ENCODE measurements around the gene CDC42EP1. TPM values are rescaled to one million over a fixed set of nuclear protein-coding genes. Genes with fewer than 3 reads are reported as not detected.

The CDC42EP1 gene, protein sequence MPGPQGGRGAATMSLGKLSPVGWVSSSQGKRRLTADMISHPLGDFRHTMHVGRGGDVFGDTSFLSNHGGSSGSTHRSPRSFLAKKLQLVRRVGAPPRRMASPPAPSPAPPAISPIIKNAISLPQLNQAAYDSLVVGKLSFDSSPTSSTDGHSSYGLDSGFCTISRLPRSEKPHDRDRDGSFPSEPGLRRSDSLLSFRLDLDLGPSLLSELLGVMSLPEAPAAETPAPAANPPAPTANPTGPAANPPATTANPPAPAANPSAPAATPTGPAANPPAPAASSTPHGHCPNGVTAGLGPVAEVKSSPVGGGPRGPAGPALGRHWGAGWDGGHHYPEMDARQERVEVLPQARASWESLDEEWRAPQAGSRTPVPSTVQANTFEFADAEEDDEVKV
- 10 to 100 TPM in 1 of 2 donors, 1 to 10 TPM in 1; 4.8 to 23.3 TPM for total RNA-seq
- polyA plus RNA-seq (ENCODE audit: insufficient read length in 2 of 2): 10 to 100 TPM; 39.6 to 41.3 TPM
- long read RNA-seq, donor 1, transcript CDC42EP1-201 (3 exons, 2,181 nt): major isoform, 11 of 30 reads
- long read RNA-seq, donor 1, partial matches to known transcripts: 19 of 30 reads
- long read RNA-seq, donor 1, other reads (novel, unspliced or antisense): 0 of 30 reads
- long read RNA-seq, donor 2, transcript CDC42EP1-201 (3 exons, 2,181 nt): major isoform, 10 of 29 reads
- long read RNA-seq, donor 2, partial matches to known transcripts: 18 of 29 reads
- long read RNA-seq, donor 2, other reads (novel, unspliced or antisense): 0 of 29 reads
- long read RNA-seq, donor 3, transcript CDC42EP1-201 (3 exons, 2,181 nt): major isoform, 9 of 40 reads
- long read RNA-seq, donor 3, partial matches to known transcripts: 31 of 40 reads
- long read RNA-seq, donor 3, other reads (novel, unspliced or antisense): 0 of 40 reads
- long read RNA-seq, donor 4, transcript CDC42EP1-201 (3 exons, 2,181 nt): major isoform, 16 of 46 reads
- long read RNA-seq, donor 4, partial matches to known transcripts: 30 of 46 reads
- long read RNA-seq, donor 4, other reads (novel, unspliced or antisense): 0 of 46 reads

DNA sequence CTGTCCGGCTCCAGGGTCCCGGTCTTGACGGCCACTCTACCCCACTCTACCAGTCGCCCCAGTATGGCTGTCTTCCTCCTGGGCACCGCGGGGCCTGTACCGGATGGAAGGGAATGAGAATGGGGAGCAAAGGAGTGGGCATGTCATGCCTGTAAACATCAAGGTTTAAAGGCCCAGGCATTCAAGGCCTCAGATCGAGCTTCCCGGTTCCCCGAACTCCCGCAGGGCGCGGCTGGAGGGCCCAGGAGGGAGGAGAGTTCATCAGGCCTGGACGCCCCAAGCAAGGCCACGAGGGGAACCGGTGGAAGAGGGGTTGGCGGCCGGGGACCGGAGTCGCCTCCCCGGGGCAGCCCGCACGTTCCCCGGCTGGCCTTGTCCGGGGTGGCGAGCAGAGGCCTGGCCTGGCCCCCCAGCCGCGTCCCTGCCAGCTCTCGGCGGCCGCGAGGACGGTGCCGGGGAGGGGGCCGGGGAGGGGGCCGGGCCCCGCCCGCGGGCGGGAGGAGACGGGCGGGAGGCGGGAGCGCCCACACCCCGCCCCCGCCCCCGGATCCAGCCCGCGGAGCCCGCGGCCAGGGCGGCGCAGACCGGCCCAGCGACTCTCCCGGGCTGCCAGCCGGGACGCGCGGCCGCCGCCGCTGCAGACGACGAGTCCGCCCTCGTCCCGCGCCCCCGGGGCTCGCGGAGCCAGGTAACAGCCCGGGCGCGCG is at the start of gene CDC42EP1:
CDC42EP1 (plus strand) TSS at position 580 of the 707 bp plus-strand sequence. CDS start 5,870 bp downstream, outside the sequence.
- H3K4me1 ChIP-seq (ENCODE audit: control insufficient read depth, insufficient read depth, low read length): peaks cover 65% of the 10 kb centered on the region
- H3K4me3 ChIP-seq (ENCODE audit: low read depth, low read length): peak within 1 kb of the TSS; percentile 81
- H3K27ac ChIP-seq (ENCODE audit: low read depth, low read length): peak within 1 kb of the TSS; percentile 93
- peak in 2 of 6 donors; percentile 19 to 74 for DNase-seq (ENCODE audit: low read depth in 4 of 6, low spot score in 6 of 6)
- 5% methylated on average over 74 of the region's 76 CpGs for WGBS (ENCODE audit: insufficient coverage)
- H3K9me3 ChIP-seq (ENCODE audit: control insufficient read depth, insufficient read depth, low read length): no peaks in the 10 kb centered on the region
- peaks cover 17% of the 10 kb centered on the region for H3K27me3 ChIP-seq (ENCODE audit: control insufficient read depth, insufficient read depth, low read length)
- H3K36me3 ChIP-seq (ENCODE audit: control insufficient read depth, insufficient read depth, low read length): peaks cover 9% of the 10 kb centered on the region

DNA sequence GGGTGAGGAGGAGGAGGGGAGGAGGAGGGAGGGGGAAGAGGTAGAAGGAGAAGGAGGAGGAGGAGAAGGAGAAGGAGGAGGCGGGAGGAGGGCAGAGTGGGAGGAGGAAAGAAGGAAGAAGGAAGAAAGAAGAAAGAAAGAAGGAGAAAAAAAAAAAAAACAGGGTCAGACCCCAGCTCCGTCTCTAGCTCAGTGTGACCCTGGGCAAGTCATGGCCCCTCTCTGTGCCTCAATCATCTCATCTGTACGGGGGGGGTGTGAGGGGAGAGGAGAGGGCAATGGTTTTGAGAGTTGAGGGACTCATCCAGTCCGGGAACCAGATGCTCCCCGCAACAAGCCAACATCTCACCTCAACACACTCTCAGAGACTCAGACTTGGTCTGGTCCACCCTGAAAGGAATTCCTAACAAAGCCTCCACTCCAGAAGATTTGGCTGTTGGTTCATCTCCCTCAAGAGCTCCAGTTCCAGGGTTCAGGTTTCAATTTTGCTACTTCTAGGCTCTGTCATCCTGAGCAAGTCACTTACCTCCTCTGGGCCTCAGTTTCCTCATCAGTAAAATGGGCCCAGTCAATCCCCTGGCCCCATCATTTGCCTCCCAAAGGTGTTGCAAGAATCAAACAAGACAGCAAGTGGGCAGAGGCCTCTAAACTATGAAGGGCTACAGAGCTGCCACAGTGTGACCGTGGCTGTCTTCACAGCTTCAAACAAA is 48.7 kb upstream of the CDC42EP1 start:
- H3K27ac ChIP-seq (ENCODE audit: low read depth, low read length): peak overlapping the region; percentile 76
- no peaks in the 10 kb centered on the region for H3K9me3 ChIP-seq (ENCODE audit: control insufficient read depth, insufficient read depth, low read length)
- H3K4me1 ChIP-seq (ENCODE audit: control insufficient read depth, insufficient read depth, low read length): peaks cover 47% of the 10 kb centered on the region
- no peaks in the 10 kb centered on the region for H3K27me3 ChIP-seq (ENCODE audit: control insufficient read depth, insufficient read depth, low read length)
- H3K4me3 ChIP-seq (ENCODE audit: low read depth, low read length): no peak overlapping the region
- peaks cover 43% of the 10 kb centered on the region for H3K36me3 ChIP-seq (ENCODE audit: control insufficient read depth, insufficient read depth, low read length)
- no peak for DNase-seq (ENCODE audit: low read depth in 4 of 6, low spot score in 6 of 6)
- 100% methylated on average over 2 of the region's 6 CpGs for WGBS (ENCODE audit: insufficient coverage)

DNA sequence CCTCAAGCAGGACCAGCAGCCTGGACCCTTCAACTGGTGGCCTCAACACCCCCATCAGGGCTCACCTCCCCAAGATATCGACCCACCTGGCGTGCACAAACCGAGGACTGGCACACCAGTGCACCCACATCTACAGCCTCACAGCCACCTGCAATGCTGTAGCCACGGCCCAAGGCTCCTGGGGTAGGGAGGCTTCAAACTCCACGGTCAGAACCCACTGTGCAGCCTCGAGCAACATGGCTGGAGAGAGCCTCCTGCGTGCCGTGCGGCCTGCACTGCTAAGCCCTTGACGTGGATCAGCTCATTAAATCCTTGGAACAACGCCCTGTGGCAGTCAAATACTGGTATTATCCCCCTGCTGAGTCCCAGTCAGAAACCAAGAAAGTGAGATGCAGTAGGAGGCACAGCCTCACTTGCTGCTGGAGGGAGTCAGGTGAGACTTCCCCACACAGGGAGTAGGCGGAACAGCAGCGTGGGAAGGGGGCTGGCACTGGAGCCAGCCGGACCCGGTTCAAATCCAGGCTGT is 45.7 kb upstream of the CDC42EP1 start:
- Histone ChIP-seq H3K9me3 (ENCODE audit: control insufficient read depth, insufficient read depth, low read length) (no peaks in the 10 kb centered on the region), H3K27me3 (ENCODE audit: control insufficient read depth, insufficient read depth, low read length) (peaks cover 6% of the 10 kb centered on the region), H3K27ac (ENCODE audit: low read depth, low read length) (no peak overlapping the region), H3K36me3 (ENCODE audit: control insufficient read depth, insufficient read depth, low read length) (peaks cover 22% of the 10 kb centered on the region), H3K4me3 (ENCODE audit: low read depth, low read length) (no peak overlapping the region), H3K4me1 (ENCODE audit: control insufficient read depth, insufficient read depth, low read length) (peaks cover 45% of the 10 kb centered on the region)
- WGBS (ENCODE audit: insufficient coverage): 62% methylated on average over 10 of the region's 15 CpGs
- DNase-seq (ENCODE audit: low read depth in 4 of 6, low spot score in 6 of 6): peak in 2 of 6 donors; percentile 32 to 57

DNA sequence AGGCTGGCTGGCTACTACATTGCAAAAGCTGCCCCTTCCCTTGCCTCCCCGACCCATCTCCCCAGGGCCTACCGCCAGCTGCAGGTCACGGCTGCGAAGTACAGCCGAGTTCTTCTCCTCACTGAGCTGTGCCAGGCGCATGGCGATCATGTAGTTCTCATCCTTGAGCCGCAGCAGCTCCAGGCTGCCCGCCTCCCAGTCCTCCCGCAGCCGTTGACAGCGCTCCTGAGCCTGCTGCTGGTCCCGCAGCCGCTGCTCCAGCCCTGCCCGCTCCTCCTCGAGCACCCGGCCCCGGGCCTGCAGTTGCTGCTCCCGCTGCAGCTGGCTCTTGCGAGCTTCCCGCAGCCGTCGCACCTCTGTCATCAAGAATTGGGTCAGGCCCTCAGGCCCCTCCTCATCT is 44.4 kb upstream of the CDC42EP1 start:
- Histone ChIP-seq H3K4me1 (ENCODE audit: control insufficient read depth, insufficient read depth, low read length) (peaks cover 42% of the 10 kb centered on the region), H3K27ac (ENCODE audit: low read depth, low read length) (no peak overlapping the region), H3K36me3 (ENCODE audit: control insufficient read depth, insufficient read depth, low read length) (peaks cover 17% of the 10 kb centered on the region), H3K9me3 (ENCODE audit: control insufficient read depth, insufficient read depth, low read length) (no peaks in the 10 kb centered on the region), H3K4me3 (ENCODE audit: low read depth, low read length) (no peak overlapping the region), H3K27me3 (ENCODE audit: control insufficient read depth, insufficient read depth, low read length) (peaks cover 10% of the 10 kb centered on the region)
- WGBS (ENCODE audit: insufficient coverage): 82% methylated on average over 23 of the region's 23 CpGs
- DNase-seq (ENCODE audit: low read depth in 4 of 6, low spot score in 6 of 6): no peak

DNA sequence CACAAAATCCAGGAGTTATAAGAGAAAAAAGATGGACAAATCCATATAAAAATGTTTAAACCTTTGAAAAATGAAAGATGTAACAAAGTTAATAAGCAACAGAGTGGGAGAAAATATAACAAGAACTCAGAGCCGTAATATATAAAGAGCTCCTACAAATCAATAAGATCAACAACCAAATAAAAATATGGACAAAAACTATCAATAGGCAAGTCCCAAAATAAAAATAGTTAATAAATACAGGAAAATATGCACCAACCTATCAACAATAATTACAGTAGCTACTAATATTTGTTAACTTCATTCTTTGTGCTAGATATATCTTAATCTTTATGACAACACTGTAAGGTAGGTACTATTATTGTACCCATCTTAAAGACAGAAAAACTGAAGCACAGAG is 43.8 kb upstream of the CDC42EP1 start:
- Histone ChIP-seq H3K36me3 (ENCODE audit: control insufficient read depth, insufficient read depth, low read length) (peaks cover 17% of the 10 kb centered on the region), H3K4me1 (ENCODE audit: control insufficient read depth, insufficient read depth, low read length) (peaks cover 44% of the 10 kb centered on the region), H3K27ac (ENCODE audit: low read depth, low read length) (no peak overlapping the region), H3K9me3 (ENCODE audit: control insufficient read depth, insufficient read depth, low read length) (no peaks in the 10 kb centered on the region), H3K27me3 (ENCODE audit: control insufficient read depth, insufficient read depth, low read length) (peaks cover 10% of the 10 kb centered on the region), H3K4me3 (ENCODE audit: low read depth, low read length) (no peak overlapping the region)
- no peak for DNase-seq (ENCODE audit: low read depth in 4 of 6, low spot score in 6 of 6)
- no CpG with 5 or more reads among the region's 1 CpG for WGBS (ENCODE audit: insufficient coverage)

DNA sequence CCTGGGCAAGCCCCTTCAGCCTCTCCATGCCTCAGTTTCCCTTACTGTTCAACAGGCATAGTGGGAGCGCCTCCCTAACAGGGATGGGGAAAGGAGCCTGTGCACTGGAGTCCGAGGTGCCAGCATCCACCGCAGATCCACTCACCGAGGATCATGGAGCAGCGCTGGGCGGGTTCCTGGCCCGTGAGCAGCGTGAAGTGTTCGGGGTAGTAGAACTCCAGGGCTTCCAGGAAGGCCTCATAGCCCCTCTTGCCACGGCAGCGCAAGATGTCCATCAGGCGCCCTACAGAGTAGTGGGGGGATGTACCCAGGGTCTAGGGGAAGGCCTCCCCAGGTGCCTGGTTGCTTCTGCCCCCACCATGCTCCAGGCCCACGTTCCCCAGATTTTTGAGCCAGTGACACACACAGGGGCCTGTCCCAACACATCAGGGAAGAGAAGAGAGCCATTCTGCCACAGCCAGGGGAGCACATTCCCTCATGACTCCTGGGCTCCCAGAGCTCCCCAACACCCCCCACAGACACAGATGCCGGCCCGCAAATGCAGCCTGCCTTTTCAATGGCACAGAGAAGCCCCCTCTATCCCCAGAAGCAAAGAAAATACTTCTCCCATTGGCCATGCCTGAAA is 42.3 kb upstream of the CDC42EP1 start:
- H3K27me3 ChIP-seq (ENCODE audit: control insufficient read depth, insufficient read depth, low read length): peaks cover 10% of the 10 kb centered on the region
- peaks cover 17% of the 10 kb centered on the region for H3K36me3 ChIP-seq (ENCODE audit: control insufficient read depth, insufficient read depth, low read length)
- H3K4me1 ChIP-seq (ENCODE audit: control insufficient read depth, insufficient read depth, low read length): peaks cover 29% of the 10 kb centered on the region
- H3K4me3 ChIP-seq (ENCODE audit: low read depth, low read length): peak overlapping the region; percentile 39
- no peak for DNase-seq (ENCODE audit: low read depth in 4 of 6, low spot score in 6 of 6)
- no peaks in the 10 kb centered on the region for H3K9me3 ChIP-seq (ENCODE audit: control insufficient read depth, insufficient read depth, low read length)
- H3K27ac ChIP-seq (ENCODE audit: low read depth, low read length): no peak overlapping the region
- WGBS (ENCODE audit: insufficient coverage): 85% methylated on average over 12 of the region's 15 CpGs

DNA sequence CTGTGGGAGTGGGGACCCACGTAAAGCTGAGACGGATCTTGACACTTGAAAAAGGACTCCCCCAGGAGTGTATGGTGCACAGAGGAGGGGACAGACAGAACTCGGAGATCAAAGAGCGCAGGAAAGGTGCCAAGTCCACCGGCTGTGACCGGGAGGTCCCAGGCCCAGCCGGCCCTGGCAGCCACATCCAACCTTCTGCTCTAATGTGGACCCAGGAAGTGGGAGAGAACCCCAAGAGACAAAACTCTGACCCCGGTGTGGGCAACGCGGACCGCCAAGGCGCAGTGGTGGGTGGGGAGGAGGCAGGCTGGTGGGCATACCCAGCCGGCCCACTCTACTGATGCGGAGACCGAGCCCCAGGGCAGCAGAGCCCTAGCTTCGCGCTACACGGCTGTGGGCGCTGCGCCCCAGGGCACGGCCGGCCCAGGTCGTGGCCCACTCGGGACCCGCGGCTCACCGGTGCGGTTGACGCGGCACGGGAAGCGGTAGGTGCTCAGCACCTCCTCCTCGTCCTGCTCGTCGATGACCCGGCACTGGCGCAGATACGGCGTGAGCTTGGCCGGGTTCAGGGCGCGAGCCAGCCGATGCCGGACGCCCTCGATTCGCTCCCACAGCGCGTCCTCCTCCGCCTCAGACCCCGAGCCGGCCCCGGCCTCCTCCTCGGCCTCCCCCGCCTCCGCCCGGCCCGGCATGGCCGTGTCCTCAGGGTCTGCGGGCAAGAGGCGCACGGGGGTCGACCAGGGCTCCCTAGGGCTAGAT is 41.6 kb upstream of the CDC42EP1 start:
- no peak for DNase-seq (ENCODE audit: low read depth in 4 of 6, low spot score in 6 of 6)
- Histone ChIP-seq H3K27me3 (ENCODE audit: control insufficient read depth, insufficient read depth, low read length) (peaks cover 10% of the 10 kb centered on the region), H3K27ac (ENCODE audit: low read depth, low read length) (no peak overlapping the region), H3K4me3 (ENCODE audit: low read depth, low read length) (peak overlapping the region; percentile 39), H3K36me3 (ENCODE audit: control insufficient read depth, insufficient read depth, low read length) (peaks cover 17% of the 10 kb centered on the region), H3K9me3 (ENCODE audit: control insufficient read depth, insufficient read depth, low read length) (no peaks in the 10 kb centered on the region), H3K4me1 (ENCODE audit: control insufficient read depth, insufficient read depth, low read length) (peaks cover 23% of the 10 kb centered on the region)
- WGBS (ENCODE audit: insufficient coverage): 11% methylated on average over 63 of the region's 63 CpGs

Measured in spinal cord (tissue), 10 donors.